GM23248 (cell line): Measurements from ENCODE around the gene TNFAIP3. TPM values are rescaled to one million over a fixed set of nuclear protein-coding genes. Genes with fewer than 3 reads are reported as not detected.
A peak's percentile ranks its signal among the peaks of the same experiment; 100 is the strongest.

ENCODE experiments used
- DNase-seq: peaks from one replicate; pipeline ENCODE4 v3.0.0-alpha.2; 2015
- H2AFZ ChIP-seq: fragments of 200-600 bp; sonication (generic); 2 replicates; pipeline ENCODE4 v1.6.1; 2016; ENCODE audit warnings: antibody characterized with exemption
- H3F3A ChIP-seq: fragments of 200-600 bp; sonication (generic); 2 replicates; pipeline ENCODE4 v1.6.1; 2016; ENCODE audit warnings: mild to moderate bottlenecking, antibody characterized with exemption, mixed run types; ENCODE audit not compliant: insufficient read depth
- H3K27ac ChIP-seq: fragments of 200-600 bp; sonication (generic); 2 replicates; pipeline ENCODE4 v1.5.1; 2016; ENCODE audit warnings: mild to moderate bottlenecking
- H3K27me3 ChIP-seq: fragments of 200-600 bp; sonication (generic); replicated peaks from 2 replicates; pipeline ENCODE4 v1.6.1; 2016; ENCODE audit warnings: mild to moderate bottlenecking; ENCODE audit not compliant: insufficient read depth
- H3K36me3 ChIP-seq: fragments of 200-600 bp; sonication (generic); 2 replicates; pipeline ENCODE4 v1.6.1; 2016; ENCODE audit warnings: low read depth, mild to moderate bottlenecking
- H3K4me1 ChIP-seq: fragments of 200-600 bp; sonication (generic); 2 replicates; pipeline ENCODE4 v1.6.1; 2016; ENCODE audit warnings: mild to moderate bottlenecking; ENCODE audit not compliant: insufficient read depth
- H3K4me2 ChIP-seq: fragments of 200-600 bp; sonication (generic); one replicate; pipeline ENCODE4 v1.6.1; 2016; ENCODE audit warnings: mild to moderate bottlenecking; ENCODE audit not compliant: unreplicated experiment
- H3K4me3 ChIP-seq: fragments of 200-600 bp; sonication (generic); 2 replicates; pipeline ENCODE4 v1.5.1; 2016; ENCODE audit warnings: mild to moderate bottlenecking
- H3K79me2 ChIP-seq: fragments of 200-600 bp; sonication (generic); 2 replicates; pipeline ENCODE4 v1.6.1; 2016; ENCODE audit warnings: mild to moderate bottlenecking; ENCODE audit not compliant: insufficient read depth
- H3K9ac ChIP-seq: fragments of 200-600 bp; sonication (generic); 2 replicates; pipeline ENCODE4 v1.6.1; 2016; ENCODE audit warnings: mild to moderate bottlenecking
- H3K9me2 ChIP-seq: fragments of 200-600 bp; sonication (generic); 2 replicates; pipeline ENCODE4 v1.6.1; 2016; ENCODE audit warnings: mixed run types, mild to moderate bottlenecking, moderate library complexity; ENCODE audit not compliant: insufficient read depth
- H3K9me3 ChIP-seq: fragments of 200-600 bp; sonication (generic); one replicate; pipeline ENCODE4 v1.6.1; 2017; ENCODE audit warnings: low read depth
- H4K20me1 ChIP-seq: fragments of 200-600 bp; sonication (generic); 2 replicates; pipeline ENCODE4 v1.6.0; 2016; ENCODE audit not compliant: insufficient read depth
- EZH2 ChIP-seq: fragments of 200-600 bp; sonication (generic); IDR thresholded peaks from 2 replicates; pipeline ENCODE4 v1.6.1; 2018; ENCODE audit warnings: antibody characterized with exemption, mild to moderate bottlenecking; ENCODE audit not compliant: insufficient read depth, poor library complexity, severe bottlenecking
- EZH2phosphoT487 ChIP-seq: fragments of 200-600 bp; sonication (generic); IDR thresholded peaks from 2 replicates; pipeline ENCODE4 v1.6.1; 2018; ENCODE audit warnings: antibody characterized with exemption, moderate library complexity, mild to moderate bottlenecking, low read depth; ENCODE audit not compliant: insufficient read depth
- WGBS, 2 experiments: methylation state at CpG; one replicate each; pipeline ENCODE4 v1.1.6; 2015 to 2017; ENCODE audit warnings: low lambda C conversion rate in 2 of 2, low coverage in 1 of 2; ENCODE audit errors: missing lambda C conversion rate in 2 of 2; 5-methylcytosine and 5-hydroxymethylcytosine counted together
- in situ Hi-C: fragments of 300-500 bp; cut with MboI; formaldehyde crosslinking; loops from 2 replicates; pipeline ENCODE4 v1.15.0; 2020
- polyA plus RNA-seq: library from polyadenylated mRNA; unstranded; fragments of >200 nt; fragmentation: Nextera tagmentation; extraction: Ambion mirVana; gene quantifications from 2 replicates; pipeline ENCODE4 v1.2.1, GENCODE V29; 2016
- total RNA-seq: library from RNA; depleted of rRNA; stranded (reverse); fragments of >200 nt; shearing (Covaris generic); gene quantifications from 2 replicates; pipeline ENCODE4 v1.2.3, GENCODE V29; 2014

TNFAIP3 gene
- total and polyA plus RNA-seq, 2 experiments from 2014 or later, result 2.7 to 6.3 TPM

- Histone ChIP-seq H3K4me2 (peak overlapping the region; percentile 84), H3F3A (peaks cover 38% of the 10 kb centered on the region), H3K36me3 (peaks cover 22% of the 10 kb centered on the region), H3K9me2 (no peaks in the 10 kb centered on the region), H3K27me3 (no peaks in the 10 kb centered on the region), H2AFZ (peak overlapping the region; percentile 32; the same call in 1 of the 2 replicates), H3K9me3 (no peaks in the 10 kb centered on the region), H3K4me1 (peaks cover 49% of the 10 kb centered on the region), H4K20me1 (no peaks in the 10 kb centered on the region), H3K9ac (peak overlapping the region; percentile 41), H3K4me3 (peak overlapping the region; percentile 60), H3K79me2 (peaks cover 32% of the 10 kb centered on the region), H3K27ac (peak overlapping the region; percentile 51)
- in situ Hi-C loops, result no loop called here
- DNase-seq, result peak; percentile 91
- no peak for TF ChIP-seq EZH2
- TF ChIP-seq EZH2phosphoT487, result no peak
- WGBS, 2 experiments, result 11 to 15% methylated on average over 7 of the region's 7 CpGs
Observed at GRCh38 chr6:137873273-137873762, 6.3 kb downstream of the TNFAIP3 start.

- no peak overlapping the region for H2AFZ ChIP-seq
- TF ChIP-seq EZH2phosphoT487, result no peak
- TF ChIP-seq EZH2, result no peak
- H3K9me3 ChIP-seq, result no peaks in the 10 kb centered on the region
- DNase-seq, result no peak
- no peak overlapping the region for H3K9ac ChIP-seq
- peaks cover 46% of the 10 kb centered on the region for H3K4me1 ChIP-seq
- no peaks in the 10 kb centered on the region for H4K20me1 ChIP-seq
- H3K4me2 ChIP-seq, result no peak overlapping the region
- WGBS, 2 experiments, result 95 to 97% methylated on average over 11 of the region's 11 CpGs
- H3K9me2 ChIP-seq, result no peaks in the 10 kb centered on the region
- peaks cover 29% of the 10 kb centered on the region for H3K36me3 ChIP-seq
- peaks cover 38% of the 10 kb centered on the region for H3F3A ChIP-seq
- H3K4me3 ChIP-seq, result no peak overlapping the region
- H3K27ac ChIP-seq, result no peak overlapping the region
- no peaks in the 10 kb centered on the region for H3K27me3 ChIP-seq
- in situ Hi-C loops, result no loop called here
- H3K79me2 ChIP-seq, result peaks cover 21% of the 10 kb centered on the region
Observed at GRCh38 chr6:137874204-137875057, 7.4 kb downstream of the TNFAIP3 start.

GRCh38 chr6:137875058-137875520 lies 8.0 kb downstream of the TNFAIP3 start:
- peaks cover 15% of the 10 kb centered on the region for H3K79me2 ChIP-seq
- no peak for DNase-seq
- no peak overlapping the region for H3K4me2 ChIP-seq
- H3K27me3 ChIP-seq, result no peaks in the 10 kb centered on the region
- H3K36me3 ChIP-seq, result peaks cover 29% of the 10 kb centered on the region
- H4K20me1 ChIP-seq, result no peaks in the 10 kb centered on the region
- no peak overlapping the region for H2AFZ ChIP-seq
- H3K9me2 ChIP-seq, result no peaks in the 10 kb centered on the region
- peaks cover 42% of the 10 kb centered on the region for H3K4me1 ChIP-seq
- no peak overlapping the region for H3K9ac ChIP-seq
- no peak overlapping the region for H3K27ac ChIP-seq
- H3K9me3 ChIP-seq, result no peaks in the 10 kb centered on the region
- no peak overlapping the region for H3K4me3 ChIP-seq
- H3F3A ChIP-seq, result peaks cover 38% of the 10 kb centered on the region
- in situ Hi-C loops, result no loop called here
- WGBS, 2 experiments, result 91 to 96% methylated on average over 6 of the region's 6 CpGs
- TF ChIP-seq EZH2phosphoT487, result no peak
- no peak for TF ChIP-seq EZH2

GRCh38 chr6:137875606-137876005 lies 8.5 kb downstream of the TNFAIP3 start:
- Histone ChIP-seq H3K27me3 (no peaks in the 10 kb centered on the region), H3K9me3 (no peaks in the 10 kb centered on the region), H3K27ac (no peak overlapping the region), H3K36me3 (peaks cover 29% of the 10 kb centered on the region), H3K4me2 (no peak overlapping the region), H3K9me2 (no peaks in the 10 kb centered on the region), H3K4me1 (peaks cover 37% of the 10 kb centered on the region), H3F3A (peaks cover 33% of the 10 kb centered on the region), H3K9ac (no peak overlapping the region), H3K79me2 (peaks cover 10% of the 10 kb centered on the region), H4K20me1 (no peaks in the 10 kb centered on the region), H3K4me3 (no peak overlapping the region), H2AFZ (no peak overlapping the region)
- WGBS, 2 experiments, result 96 to 97% methylated on average over 3 of the region's 3 CpGs
- no peak for TF ChIP-seq EZH2
- TF ChIP-seq EZH2phosphoT487, result no peak
- in situ Hi-C loops, result no loop called here
- DNase-seq, result no peak
